Measurements from ENCODE around the gene BACH2.

- TF ChIP-seq CTCF (conservative IDR thresholded peaks at IDR 0.05; ENCODE audit: low read depth, low read length) (no peak), RCOR1 (IDR thresholded peaks at IDR 0.05; ENCODE audit: insufficient replicate concordance, low read length) (no peak), NFE2L2 (IDR thresholded peaks at IDR 0.05; ENCODE audit: low read depth, low read length) (no peak), POLR2A (IDR thresholded peaks at IDR 0.05; ENCODE audit: low read depth, low read length) (no peak), SMC3 (IDR thresholded peaks at IDR 0.05; ENCODE audit: low read depth, low read length) (no peak), USF2 (IDR thresholded peaks at IDR 0.05; ENCODE audit: low read depth, low read length) (no peak), CEBPB (IDR thresholded peaks at IDR 0.05; ENCODE audit: low read depth, low read length) (no peak), MAZ (IDR thresholded peaks at IDR 0.05; ENCODE audit: borderline replicate concordance, low read depth, low read length) (no peak), ELK1 (IDR thresholded peaks at IDR 0.05; ENCODE audit: borderline replicate concordance, low read depth, low read length) (no peak), BHLHE40 (IDR thresholded peaks at IDR 0.05; ENCODE audit: low read depth, low read length) (no peak)
These were observed 185.7 kb downstream of the BACH2 start for GRCh38 chr6:90110971-90111370.
